Keratinocyte (primary cell): Measurements from ENCODE around the gene CKLF. TPM values are rescaled to one million over a fixed set of nuclear protein-coding genes. Genes with fewer than 3 reads are reported as not detected.
"Not testable (repeated sequence)": the region's sequence is repeated elsewhere in the genome, so short reads cannot be mapped to it uniquely, and the experiment has no call there.

ENCODE experiments used
- DNase-seq: peaks from one replicate; pipeline ENCODE4 v3.0.0-alpha.2; 2011; ENCODE audit warnings: low read depth, missing footprints, low spot score
- FAIRE-seq: peaks from 2 replicates; lab custom pipeline; 2011; peaks lifted over from hg19 to GRCh38; lab: Jason Lieb, UNC
- H2AFZ ChIP-seq: 2 replicates; pipeline ENCODE4 v1.6.0; 2012; ENCODE audit warnings: low read length, control low read depth, inconsistent platforms; ENCODE audit not compliant: control insufficient read depth
- H3K27ac ChIP-seq: 2 replicates; pipeline ENCODE4 v1.5.1; 2011; ENCODE audit warnings: low read length; ENCODE audit not compliant: control insufficient read depth, insufficient read depth
- H3K27me3 ChIP-seq: 3 replicates; pipeline ENCODE4 v1.6.0; 2011; ENCODE audit warnings: low read length; ENCODE audit not compliant: control insufficient read depth, insufficient read depth; ENCODE audit errors: extremely low read depth
- H3K36me3 ChIP-seq, 2 experiments: 2 replicates in 1 of 2; 3 replicates in 1 of 2; pipeline ENCODE4 v1.5.1; 2011; ENCODE audit warnings: low read length in 2 of 2, mild to moderate bottlenecking in 1 of 2; ENCODE audit not compliant: control insufficient read depth in 2 of 2, insufficient read depth in 2 of 2; ENCODE audit errors: extremely low read depth in 1 of 2
- H3K4me1 ChIP-seq: 3 replicates; pipeline ENCODE4 v1.5.1; 2011; ENCODE audit warnings: low read length; ENCODE audit not compliant: control insufficient read depth, insufficient read depth; ENCODE audit errors: extremely low read depth
- H3K4me2 ChIP-seq: 3 replicates; pipeline ENCODE4 v1.6.0; 2011; ENCODE audit warnings: low read depth, low read length; ENCODE audit not compliant: control insufficient read depth, insufficient read depth; ENCODE audit errors: extremely low read depth
- H3K4me3 ChIP-seq, 3 experiments: fragments of 200-600 bp in 1 of 3; sonication (generic) in 1 of 3; 2 replicates in 2 of 3; 3 replicates in 1 of 3; pipeline ENCODE4 v1.5.1; 2011 to 2016; ENCODE audit warnings: low read length in 3 of 3, mild to moderate bottlenecking in 3 of 3, control low read depth in 2 of 3, inconsistent platforms in 1 of 3, low read depth in 1 of 3, mixed read lengths in 1 of 3, mixed run types in 1 of 3, moderate library complexity in 1 of 3; ENCODE audit not compliant: control insufficient read depth in 2 of 3, insufficient read depth in 2 of 3; ENCODE audit errors: extremely low read depth in 1 of 3
- H3K79me2 ChIP-seq: 2 replicates; pipeline ENCODE4 v1.6.0; 2012; ENCODE audit warnings: low read length; ENCODE audit not compliant: control insufficient read depth, insufficient read depth
- H3K9ac ChIP-seq: 3 replicates; pipeline ENCODE4 v1.6.0; 2011; ENCODE audit warnings: low read length; ENCODE audit not compliant: control insufficient read depth, insufficient read depth; ENCODE audit errors: extremely low read depth
- H3K9me1 ChIP-seq: 3 replicates; pipeline ENCODE4 v1.6.0; 2011; ENCODE audit warnings: low read length; ENCODE audit not compliant: control insufficient read depth, insufficient read depth; ENCODE audit errors: extremely low read depth
- H3K9me3 ChIP-seq: 2 replicates; pipeline ENCODE4 v1.5.1; 2012; ENCODE audit warnings: low read depth, low read length; ENCODE audit not compliant: control insufficient read depth
- H4K20me1 ChIP-seq: 3 replicates; pipeline ENCODE4 v1.6.0; 2011; ENCODE audit warnings: low read length; ENCODE audit not compliant: control insufficient read depth, insufficient read depth; ENCODE audit errors: extremely low read depth
- EZH2 ChIP-seq: IDR thresholded peaks from one replicate; pipeline ENCODE4 v1.6.1; 2012; ENCODE audit warnings: inconsistent platforms, mild to moderate bottlenecking, low read length, moderate library complexity
- dilution Hi-C: fragments of 300-500 bp; cut with MboI; formaldehyde crosslinking; loops from one replicate; pipeline ENCODE4 v1.7.0; 2020; ENCODE audit warnings: low sequenced_read_pairs; ENCODE audit not compliant: extremely low pct_ligation_motif_present
- polyA plus RNA-seq, 5 experiments: library from polyadenylated mRNA; depleted of rRNA in 3 of 5; stranded (reverse) in 3 of 5; stranded (forward) in 1 of 5; unstranded in 1 of 5; fragments of >200 nt; gene quantifications; 1 replicate in 1 of 5; 2 replicates in 3 of 5; 3 replicates in 1 of 5; pipeline versions ENCODE4 v1.2.1 to v1.2.3, GENCODE V29; 2011 to 2012; ENCODE audit warnings: missing spikeins in 2 of 5, low read depth in 1 of 5, low replicate concordance in 1 of 5
- TF ChIP-seq, protein P1 (sequence below), 3 experiments: IDR thresholded peaks in 1 of 3; conservative IDR thresholded peaks in 1 of 3; optimal IDR thresholded peaks in 1 of 3; 2 replicates in 2 of 3; 3 replicates in 1 of 3; pipeline versions ENCODE3 to v1.5.1; 2011; ENCODE audit warnings: low read length in 3 of 3, mild to moderate bottlenecking in 3 of 3, moderate library complexity in 2 of 3, control low read depth in 1 of 3, inconsistent platforms in 1 of 3; ENCODE audit not compliant: insufficient read depth in 2 of 3; ENCODE audit errors: extremely low read depth in 1 of 3

CKLF gene
- polyA plus RNA-seq, 1 donor (not counting 4 experiments of a cell fraction or from before 2014, with no cell fraction given): 38.0 TPM

DNA sequence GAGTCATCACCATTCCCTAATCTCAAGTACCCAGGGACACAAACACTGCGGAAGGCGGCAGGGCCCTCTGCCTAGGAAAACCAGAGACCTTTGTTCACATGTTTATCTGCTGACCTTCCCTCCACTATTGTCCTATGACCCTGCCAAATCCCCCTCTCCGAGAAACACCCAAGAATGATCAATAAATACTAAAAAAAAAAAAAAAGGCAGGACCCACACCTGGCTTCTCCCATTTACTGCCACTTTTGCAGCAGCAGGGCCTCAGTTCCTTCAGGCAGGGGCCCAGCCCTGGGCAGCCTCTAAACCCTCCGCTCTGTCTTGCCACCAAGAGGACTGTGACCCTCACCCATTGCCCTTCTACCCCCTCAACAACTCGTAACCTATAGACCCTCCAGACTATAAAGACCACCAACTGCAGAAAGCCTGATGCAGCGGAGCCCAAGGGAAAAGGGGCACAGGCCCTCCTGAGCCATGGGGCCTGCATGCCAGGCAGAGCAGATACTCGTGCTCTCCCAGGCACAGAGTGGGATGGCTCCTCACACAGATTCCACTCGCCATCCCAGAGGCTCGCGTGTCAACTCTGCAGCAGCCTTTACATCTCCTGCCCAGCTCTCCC is 37.3 kb upstream of the CKLF start:
- H3K27me3 ChIP-seq, H3K9me1 ChIP-seq, H3K27ac ChIP-seq, dilution Hi-C loops, H2AFZ ChIP-seq, H3K9me3 ChIP-seq, H4K20me1 ChIP-seq, FAIRE-seq, H3K4me3 ChIP-seq, H3K4me2 ChIP-seq, H3K9ac ChIP-seq, H3K36me3 ChIP-seq, DNase-seq, H3K79me2 ChIP-seq: not testable (repeated sequence)
- H3K4me1 ChIP-seq: peaks cover 60% of the 10 kb centered on the region

DNA sequence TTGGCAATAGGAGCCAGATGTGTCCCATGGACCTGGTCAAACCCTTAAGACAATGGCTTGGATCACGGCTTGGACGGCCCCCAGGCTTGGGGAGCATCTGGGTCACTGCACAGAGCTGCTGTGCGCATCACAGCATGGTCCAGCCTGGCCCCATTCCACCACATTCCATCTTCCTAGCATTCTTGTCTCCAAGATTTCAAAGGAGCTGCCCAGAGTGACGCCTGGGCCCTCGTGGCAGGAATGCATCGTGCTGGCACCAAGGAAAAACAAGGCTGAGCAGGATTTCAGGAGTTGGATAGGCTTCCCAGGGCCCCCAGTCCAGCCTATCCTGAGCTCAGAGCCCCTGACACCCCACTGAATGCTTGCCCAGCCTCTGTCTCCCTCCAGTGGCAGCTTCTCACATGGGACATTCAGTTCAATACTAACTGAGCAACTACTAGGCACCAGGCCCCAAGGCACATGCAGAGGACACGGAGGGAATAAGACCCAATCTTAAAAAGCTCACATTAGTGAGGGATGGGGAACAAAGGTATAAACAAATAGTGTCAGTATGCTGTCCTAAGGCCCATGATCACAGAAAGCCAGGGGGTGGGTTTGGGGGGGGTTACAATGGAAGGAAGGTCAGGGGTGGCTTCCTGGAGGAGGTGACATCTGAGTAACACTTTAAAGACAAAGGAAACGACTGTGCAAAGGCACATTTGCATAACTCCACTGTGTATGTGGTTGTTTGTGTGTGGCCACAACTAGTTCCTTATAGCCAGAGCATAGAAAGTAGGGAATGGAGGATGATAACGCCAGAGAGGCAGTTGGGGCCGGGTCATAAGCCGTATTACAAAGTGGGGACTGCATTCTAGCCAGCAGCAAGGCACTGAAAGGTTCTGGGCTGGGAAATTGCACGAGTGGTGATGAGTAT is 36.5 kb upstream of the CKLF start:
- Histone ChIP-seq H3K9me1 (no peaks in the 10 kb centered on the region), H3K9me3 (no peaks in the 10 kb centered on the region), H3K4me2 (peak overlapping the region; percentile 49), H4K20me1 (no peaks in the 10 kb centered on the region), H3K36me3 (peaks cover 0 to 5% of the 10 kb centered on the region in 2 experiments), H3K9ac (peak overlapping the region; percentile 42), H2AFZ (no peak overlapping the region), H3K4me1 (peaks cover 57% of the 10 kb centered on the region), H3K27me3 (no peaks in the 10 kb centered on the region), H3K27ac (peak overlapping the region; percentile 44), H3K79me2 (no peaks in the 10 kb centered on the region), H3K4me3 (no peak overlapping the region)
- FAIRE-seq: no peak
- TF ChIP-seq, protein P1, sequence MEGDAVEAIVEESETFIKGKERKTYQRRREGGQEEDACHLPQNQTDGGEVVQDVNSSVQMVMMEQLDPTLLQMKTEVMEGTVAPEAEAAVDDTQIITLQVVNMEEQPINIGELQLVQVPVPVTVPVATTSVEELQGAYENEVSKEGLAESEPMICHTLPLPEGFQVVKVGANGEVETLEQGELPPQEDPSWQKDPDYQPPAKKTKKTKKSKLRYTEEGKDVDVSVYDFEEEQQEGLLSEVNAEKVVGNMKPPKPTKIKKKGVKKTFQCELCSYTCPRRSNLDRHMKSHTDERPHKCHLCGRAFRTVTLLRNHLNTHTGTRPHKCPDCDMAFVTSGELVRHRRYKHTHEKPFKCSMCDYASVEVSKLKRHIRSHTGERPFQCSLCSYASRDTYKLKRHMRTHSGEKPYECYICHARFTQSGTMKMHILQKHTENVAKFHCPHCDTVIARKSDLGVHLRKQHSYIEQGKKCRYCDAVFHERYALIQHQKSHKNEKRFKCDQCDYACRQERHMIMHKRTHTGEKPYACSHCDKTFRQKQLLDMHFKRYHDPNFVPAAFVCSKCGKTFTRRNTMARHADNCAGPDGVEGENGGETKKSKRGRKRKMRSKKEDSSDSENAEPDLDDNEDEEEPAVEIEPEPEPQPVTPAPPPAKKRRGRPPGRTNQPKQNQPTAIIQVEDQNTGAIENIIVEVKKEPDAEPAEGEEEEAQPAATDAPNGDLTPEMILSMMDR (optimal IDR thresholded peaks at IDR 0.05 in 1 of 3, IDR thresholded peaks at IDR 0.05 in 1 of 3, conservative IDR thresholded peaks at IDR 0.05 in 1 of 3; ENCODE audit: extremely low read depth in 1 of 3, insufficient read depth in 2 of 3, low read length in 3 of 3): peak; percentile 49 to 71 (median 54)
- no peak for TF ChIP-seq EZH2
- no peak for DNase-seq
- dilution Hi-C loops: no loop called here
